HCT116 (cell line): ENCODE results near the gene ELK3. TPM values are rescaled to one million over a fixed set of nuclear protein-coding genes. Genes with fewer than 3 reads are reported as not detected.

Experiments used
- ATAC-seq: fragments of 200-7000 bp; cut with Tn5 transposase; 2 replicates; pipeline ENCODE4 v1.9.1; 2020; ENCODE audit warnings: mild to moderate bottlenecking, moderate library complexity
- BruUV-seq: library from RNA; stranded (reverse); fragments of 400-500 nt; replicated peaks from 2 replicates; lab custom pipeline; 2021; lab: Mats Ljungman, UMichigan
- CTCF ChIA-PET: fragments of 300-600 bp; sonication (Branson Sonifier 250); formaldehyde crosslinking; loops from one replicate; lab custom pipeline; 2021; ENCODE audit warnings: antibody characterized with exemption; lab: Charles Lee
- POLR2A ChIA-PET: fragments of 300-600, 350-600 bp; sonication (Branson Sonifier 250); formaldehyde crosslinking; loops from one replicate; lab custom pipeline; 2021; ENCODE audit warnings: antibody characterized with exemption; lab: Charles Lee
- RAD21 ChIA-PET, 2 experiments: fragments of 300-600 bp; sonication (Branson Sonifier 250); formaldehyde crosslinking; loops; one replicate each; lab custom pipeline; 2023; ENCODE audit warnings: low total read pairs in 2 of 2; ENCODE audit not compliant: uncharacterized antibody in 2 of 2, unreplicated experiment in 2 of 2, low non-redundant PET in 1 of 2; lab: Charles Lee
- DNase-seq: peaks from one replicate; pipeline ENCODE4 v3.0.0-alpha.2; 2010; ENCODE audit warnings: low read depth, low spot score
- H2AFZ ChIP-seq: fragments of 200-600 bp; shearing (Covaris generic), sonication (generic); 2 replicates; pipeline ENCODE4 v1.6.1; 2017; ENCODE audit warnings: low read depth, mixed run types, mixed read lengths, antibody characterized with exemption, low read length; ENCODE audit not compliant: poor library complexity, severe bottlenecking
- H3K27ac ChIP-seq: 2 replicates; pipeline ENCODE4 v1.5.1; 2012; ENCODE audit warnings: low read depth, low read length
- H3K27me3 ChIP-seq: fragments of 200-600 bp; sonication (generic); 2 replicates; pipeline ENCODE4 v1.6.1; 2016; ENCODE audit warnings: mixed run types, low read length, mixed read lengths; ENCODE audit not compliant: insufficient read depth
- H3K36me3 ChIP-seq, 2 experiments: fragments of 200-500 bp in 1 of 2; fragments of 200-600 bp in 1 of 2; sonication (Bioruptor generic) in 1 of 2; sonication (generic) in 1 of 2; 2 replicates each; pipeline versions ENCODE4 v1.5.1 to v1.6.1; 2014 to 2016; ENCODE audit warnings: low read length in 2 of 2, inconsistent platforms in 1 of 2, mixed read lengths in 1 of 2, mixed run types in 1 of 2; ENCODE audit not compliant: insufficient read depth in 2 of 2, control insufficient read depth in 1 of 2
- H3K4me1 ChIP-seq, 2 experiments: fragments of 200-600 bp in 1 of 2; sonication (generic) in 1 of 2; 2 replicates each; pipeline versions ENCODE4 v1.5.1 to v1.6.1; 2012 to 2017; ENCODE audit warnings: low read length in 2 of 2, inconsistent platforms in 1 of 2, mild to moderate bottlenecking in 1 of 2, mixed read lengths in 1 of 2, mixed run types in 1 of 2, moderate library complexity in 1 of 2; ENCODE audit not compliant: insufficient read depth in 2 of 2, control insufficient read depth in 1 of 2
- H3K4me2 ChIP-seq: fragments of 200-600 bp; sonication (generic); 2 replicates; pipeline ENCODE4 v1.6.1; 2017; ENCODE audit warnings: mixed run types, low read length, mixed read lengths
- H3K4me3 ChIP-seq, 2 experiments: fragments of 200-600 bp in 1 of 2; sonication (generic) in 1 of 2; replicated peaks in 1 of 2; 2 replicates each; pipeline ENCODE4 v1.5.1; 2011 to 2016; ENCODE audit warnings: low read length in 2 of 2, control low read depth in 1 of 2, low read depth in 1 of 2, mild to moderate bottlenecking in 1 of 2, mixed read lengths in 1 of 2, mixed run types in 1 of 2
- H3K79me2 ChIP-seq: fragments of 200-600 bp; sonication (generic); 2 replicates; pipeline ENCODE4 v1.6.1; 2017; ENCODE audit warnings: mild to moderate bottlenecking, mixed run types, low read length, moderate library complexity, mixed read lengths; ENCODE audit not compliant: insufficient read depth
- H3K9ac ChIP-seq: fragments of 200-600 bp; sonication (generic); 2 replicates; pipeline ENCODE4 v1.6.1; 2016; ENCODE audit warnings: low read length, mixed read lengths
- H3K9me2 ChIP-seq: fragments of 200-600 bp; sonication (generic), shearing (Covaris generic); 2 replicates; pipeline ENCODE4 v1.6.1; 2017; ENCODE audit warnings: mixed run types, mild to moderate bottlenecking, moderate library complexity; ENCODE audit not compliant: insufficient read depth
- H3K9me3 ChIP-seq, 2 experiments: fragments of 200-500 bp in 1 of 2; fragments of 200-600 bp in 1 of 2; sonication (Bioruptor generic) in 1 of 2; sonication (generic) in 1 of 2; 2 replicates each; pipeline ENCODE4 v1.6.1; 2014 to 2017; ENCODE audit warnings: low read length in 2 of 2, mixed read lengths in 2 of 2, inconsistent platforms in 1 of 2, low read depth in 1 of 2, mild to moderate bottlenecking in 1 of 2, mixed run types in 1 of 2, moderate library complexity in 1 of 2; ENCODE audit not compliant: control insufficient read depth in 1 of 2, insufficient read depth in 1 of 2
- H4K20me1 ChIP-seq: fragments of 200-600 bp; sonication (generic), shearing (Covaris generic); 2 replicates; pipeline ENCODE4 v1.6.1; 2017; ENCODE audit warnings: mixed run types, mild to moderate bottlenecking, moderate library complexity; ENCODE audit not compliant: insufficient read depth
- CBX3 ChIP-seq: IDR thresholded peaks from 2 replicates; pipeline ENCODE4 v1.6.1; 2012; ENCODE audit warnings: low read depth
- EGR1 ChIP-seq: IDR thresholded peaks from 2 replicates; pipeline ENCODE4 v1.6.1; 2012; ENCODE audit warnings: low read depth
- FOSL1 ChIP-seq: IDR thresholded peaks from 2 replicates; pipeline ENCODE4 v1.6.1; 2012; ENCODE audit warnings: low read depth
- POLR2A ChIP-seq: IDR thresholded peaks from 2 replicates; pipeline ENCODE4 v1.7.0; 2011; ENCODE audit warnings: borderline replicate concordance; ENCODE audit not compliant: insufficient read depth, insufficient read length; ENCODE audit errors: extremely low read depth
- RAD21 ChIP-seq: IDR thresholded peaks from 2 replicates; pipeline ENCODE4 v1.6.1; 2012; ENCODE audit warnings: low read depth, mild to moderate bottlenecking
- REST ChIP-seq: IDR thresholded peaks from 2 replicates; pipeline ENCODE4 v1.6.1; 2012; ENCODE audit warnings: low read depth
- SP1 ChIP-seq: IDR thresholded peaks from 2 replicates; pipeline ENCODE4 v1.6.1; 2012; ENCODE audit warnings: low read depth
- SRF ChIP-seq: IDR thresholded peaks from 2 replicates; pipeline ENCODE4 v1.6.1; 2012; ENCODE audit warnings: low read depth
- ZFX ChIP-seq: fragments of 450-650 bp; IDR thresholded peaks from 2 replicates; pipeline ENCODE4 v1.6.1; 2017
- ZNF274 ChIP-seq: fragments of 200-500 bp; sonication (Bioruptor generic); IDR thresholded peaks from 2 replicates; pipeline ENCODE4 v1.6.1; 2014; ENCODE audit warnings: mild to moderate bottlenecking, low read depth, low read length, inconsistent platforms
- intact Hi-C: fragments of 100-400 bp; cut with micrococcal nuclease; formaldehyde crosslinking; loops from 2 replicates; pipeline ENCODE4 v1.10.0; 2022
- total RNA-seq: library from RNA; stranded (reverse); gene quantifications from one replicate; pipeline ENCODE4 v1.2.1, GENCODE V29; 2021; ENCODE audit not compliant: unreplicated experiment
- TF ChIP-seq, protein P1 (sequence below): IDR thresholded peaks from 2 replicates; pipeline ENCODE4 v1.6.1; 2012

ELK3 gene
- total RNA-seq, 1 experiment from 2014 or later, result 45.6 TPM

DNA sequence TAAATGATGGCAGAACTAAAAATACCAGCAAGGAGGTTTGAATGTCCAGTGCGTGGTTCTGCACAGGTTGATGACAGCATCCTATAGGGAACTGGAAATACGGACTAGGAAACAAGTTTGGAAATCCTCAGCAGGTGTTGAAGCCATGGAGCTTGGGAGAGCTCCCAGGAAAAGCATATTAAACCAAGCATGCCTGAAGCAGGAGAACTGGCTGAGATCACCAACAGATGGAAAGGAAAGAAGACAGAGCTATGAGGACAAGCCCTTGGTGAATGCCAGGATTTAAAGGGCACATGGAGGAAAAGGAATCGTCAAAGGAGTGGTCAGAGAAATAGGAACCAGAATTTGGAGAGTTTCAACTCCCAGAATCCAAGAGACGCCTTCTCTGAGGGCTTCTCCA is 21.2 kb upstream of the ELK3 start:
- H2AFZ ChIP-seq, result no peak overlapping the region
- no peak for ATAC-seq
- POLR2A ChIA-PET, result no interaction called here
- H3K27ac ChIP-seq, result no peak overlapping the region
- no peaks in the 10 kb centered on the region; a peak in 1 of 4 replicates for H3K4me1 ChIP-seq
- no peaks in the 10 kb centered on the region for H3K36me3 ChIP-seq
- TF ChIP-seq EGR1 (no peak), SRF (no peak), FOSL1 (no peak), POLR2A (no peak), RAD21 (no peak), SP1 (no peak), REST (no peak), CBX3 (no peak), ZNF274 (no peak), ZFX (no peak)
- TF ChIP-seq, protein P1, sequence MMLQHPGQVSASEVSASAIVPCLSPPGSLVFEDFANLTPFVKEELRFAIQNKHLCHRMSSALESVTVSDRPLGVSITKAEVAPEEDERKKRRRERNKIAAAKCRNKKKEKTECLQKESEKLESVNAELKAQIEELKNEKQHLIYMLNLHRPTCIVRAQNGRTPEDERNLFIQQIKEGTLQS, result no peak
- CTCF ChIA-PET, result no interaction called here
- H3K4me3 ChIP-seq, result no peak overlapping the region
- H3K9me2 ChIP-seq, result no peaks in the 10 kb centered on the region
- H3K9me3 ChIP-seq, result no peaks in the 10 kb centered on the region
- no TSS peak for BruUV-seq
- no peak for DNase-seq
- no peaks in the 10 kb centered on the region for H3K27me3 ChIP-seq
- intact Hi-C loops, result no loop called here
- RAD21 ChIA-PET, result no interaction called here
- no peaks in the 10 kb centered on the region for H4K20me1 ChIP-seq
- H3K79me2 ChIP-seq, result no peaks in the 10 kb centered on the region
- H3K4me2 ChIP-seq, result no peak overlapping the region
- H3K9ac ChIP-seq, result no peak overlapping the region
